Measurements from ENCODE around the gene TREX2. TPM values are rescaled to one million over a fixed set of nuclear protein-coding genes. Genes with fewer than 3 reads are reported as not detected.

Gene TREX2
- total RNA-seq, 1 experiment from 2014 or later, result 0.61 TPM

DNA sequence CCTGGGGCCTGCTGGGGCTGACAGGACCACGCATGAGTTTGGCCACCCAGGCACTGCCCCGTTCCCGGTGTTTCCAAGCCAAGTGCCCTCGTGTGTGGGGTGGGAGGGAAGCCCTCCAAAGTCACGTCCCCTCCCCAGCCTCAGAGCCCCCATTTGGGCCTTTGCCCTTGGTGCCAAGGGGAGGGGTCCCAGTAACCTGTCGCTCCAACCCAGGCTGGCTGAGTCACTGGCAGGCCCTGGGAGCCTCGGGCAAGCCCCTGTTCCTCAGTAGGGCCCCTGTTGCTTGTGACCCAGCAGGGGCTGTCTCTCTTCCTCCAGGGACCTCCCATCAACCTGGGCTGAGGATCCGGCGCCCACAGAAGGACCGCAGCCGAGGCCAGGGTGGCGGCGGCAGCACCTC lies 35.2 kb upstream of the TREX2 start:
- Histone ChIP-seq H3K36me3 (ENCODE audit: control insufficient read depth, insufficient read depth, low read length) (no peaks in the 10 kb centered on the region), H3K4me3 (ENCODE audit: low read depth, low read length) (no peak overlapping the region), H3K27me3 (replicated peaks; ENCODE audit: control insufficient read depth, insufficient read depth, low read length) (no peaks in the 10 kb centered on the region), H3K9me3 (no peaks in the 10 kb centered on the region), H3K4me1 (peaks cover 4% of the 10 kb centered on the region)
- Mint-ChIP-seq H3K27me3 (ENCODE audit: insufficient read depth, unreplicated experiment) (no peaks in the 10 kb centered on the region), H3K4me3 (ENCODE audit: unreplicated experiment) (no peak overlapping the region), H3K9me3 (ENCODE audit: unreplicated experiment) (no peaks in the 10 kb centered on the region), H3K4me1 (ENCODE audit: low read depth, unreplicated experiment) (no peaks in the 10 kb centered on the region), H3K36me3 (ENCODE audit: insufficient read depth, unreplicated experiment) (no peaks in the 10 kb centered on the region), H3K27ac (ENCODE audit: unreplicated experiment) (no peak overlapping the region)
- no peak for DNase-seq
- CTCF ChIA-PET, result no interaction called here
- POLR2A ChIA-PET, result no interaction called here
- TF ChIP-seq, protein P1, sequence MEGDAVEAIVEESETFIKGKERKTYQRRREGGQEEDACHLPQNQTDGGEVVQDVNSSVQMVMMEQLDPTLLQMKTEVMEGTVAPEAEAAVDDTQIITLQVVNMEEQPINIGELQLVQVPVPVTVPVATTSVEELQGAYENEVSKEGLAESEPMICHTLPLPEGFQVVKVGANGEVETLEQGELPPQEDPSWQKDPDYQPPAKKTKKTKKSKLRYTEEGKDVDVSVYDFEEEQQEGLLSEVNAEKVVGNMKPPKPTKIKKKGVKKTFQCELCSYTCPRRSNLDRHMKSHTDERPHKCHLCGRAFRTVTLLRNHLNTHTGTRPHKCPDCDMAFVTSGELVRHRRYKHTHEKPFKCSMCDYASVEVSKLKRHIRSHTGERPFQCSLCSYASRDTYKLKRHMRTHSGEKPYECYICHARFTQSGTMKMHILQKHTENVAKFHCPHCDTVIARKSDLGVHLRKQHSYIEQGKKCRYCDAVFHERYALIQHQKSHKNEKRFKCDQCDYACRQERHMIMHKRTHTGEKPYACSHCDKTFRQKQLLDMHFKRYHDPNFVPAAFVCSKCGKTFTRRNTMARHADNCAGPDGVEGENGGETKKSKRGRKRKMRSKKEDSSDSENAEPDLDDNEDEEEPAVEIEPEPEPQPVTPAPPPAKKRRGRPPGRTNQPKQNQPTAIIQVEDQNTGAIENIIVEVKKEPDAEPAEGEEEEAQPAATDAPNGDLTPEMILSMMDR (IDR thresholded peaks at IDR 0.05; ENCODE audit: insufficient read depth in 1 of 2, low read depth in 1 of 2, low read length in 1 of 2, severe bottlenecking in 1 of 2, unreplicated experiment in 1 of 2), result no peak
- intact Hi-C loops (cut with micrococcal nuclease; ENCODE audit: unreplicated experiment), result no loop called here
- no TSS peak for BruUV-seq (replicated peaks)

DNA sequence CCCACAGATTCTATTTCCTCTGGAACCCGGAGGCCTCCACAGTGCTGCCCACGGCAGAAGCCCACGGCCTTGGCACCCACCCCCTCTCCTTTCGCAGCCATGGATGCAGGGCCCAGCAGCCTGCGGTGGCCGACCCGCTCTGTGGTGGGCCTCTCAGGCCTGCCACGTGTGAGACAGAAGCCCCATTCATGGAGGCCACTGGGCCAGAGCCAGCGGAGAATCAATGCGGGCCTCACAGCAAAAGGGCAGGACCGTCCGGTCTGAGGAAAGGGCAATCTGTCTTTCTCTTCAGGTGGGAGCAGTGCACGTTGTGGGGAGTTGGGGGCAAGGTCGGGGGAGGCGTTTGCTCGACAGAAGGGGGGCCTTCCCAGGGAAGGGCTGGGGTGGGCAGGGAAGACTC lies 32.9 kb upstream of the TREX2 start:
- H3K9me3 ChIP-seq, result no peaks in the 10 kb centered on the region
- Mint-ChIP-seq H3K4me3 (ENCODE audit: unreplicated experiment) (no peak overlapping the region), H3K9me3 (ENCODE audit: unreplicated experiment) (no peaks in the 10 kb centered on the region), H3K36me3 (ENCODE audit: insufficient read depth, unreplicated experiment) (no peaks in the 10 kb centered on the region), H3K27me3 (ENCODE audit: insufficient read depth, unreplicated experiment) (no peaks in the 10 kb centered on the region), H3K4me1 (ENCODE audit: low read depth, unreplicated experiment) (no peaks in the 10 kb centered on the region), H3K27ac (ENCODE audit: unreplicated experiment) (no peak overlapping the region)
- ChIA-PET POLR2A (no interaction called here), CTCF (no interaction called here)
- no peak overlapping the region for H3K4me3 ChIP-seq (ENCODE audit: low read depth, low read length)
- no peaks in the 10 kb centered on the region for H3K27me3 ChIP-seq (replicated peaks; ENCODE audit: control insufficient read depth, insufficient read depth, low read length)
- intact Hi-C loops (cut with micrococcal nuclease; ENCODE audit: unreplicated experiment), result no loop called here
- no peak for DNase-seq
- TF ChIP-seq, protein P1 (IDR thresholded peaks at IDR 0.05; ENCODE audit: insufficient read depth in 1 of 2, low read depth in 1 of 2, low read length in 1 of 2, severe bottlenecking in 1 of 2, unreplicated experiment in 1 of 2), result no peak
- no peaks in the 10 kb centered on the region for H3K36me3 ChIP-seq (ENCODE audit: control insufficient read depth, insufficient read depth, low read length)
- BruUV-seq (replicated peaks), result no TSS peak
- H3K4me1 ChIP-seq, result peaks cover 23% of the 10 kb centered on the region

DNA sequence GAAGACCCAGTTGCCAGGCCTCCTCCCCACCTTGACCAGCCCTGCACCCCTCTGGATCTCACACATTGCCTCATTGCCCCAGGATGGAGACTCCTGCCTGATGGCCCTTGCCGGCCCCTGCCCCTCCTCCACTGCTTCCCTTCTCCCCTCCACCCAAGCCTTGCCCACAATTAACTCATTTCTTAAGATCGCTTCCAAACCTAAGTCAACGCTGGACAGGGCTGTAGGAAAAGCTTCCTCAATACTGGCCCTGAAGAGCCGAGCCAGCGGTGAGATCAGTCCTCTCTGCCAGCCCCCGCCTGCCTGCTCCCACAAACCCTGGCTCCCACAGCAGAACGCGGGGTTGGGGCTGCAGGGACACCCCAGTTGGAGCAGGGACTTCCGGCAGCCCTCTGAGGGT lies 32.0 kb upstream of the TREX2 start:
- Mint-ChIP-seq H3K4me1 (ENCODE audit: low read depth, unreplicated experiment) (no peaks in the 10 kb centered on the region), H3K27me3 (ENCODE audit: insufficient read depth, unreplicated experiment) (no peaks in the 10 kb centered on the region), H3K27ac (ENCODE audit: unreplicated experiment) (no peak overlapping the region), H3K36me3 (ENCODE audit: insufficient read depth, unreplicated experiment) (no peaks in the 10 kb centered on the region), H3K9me3 (ENCODE audit: unreplicated experiment) (no peaks in the 10 kb centered on the region), H3K4me3 (ENCODE audit: unreplicated experiment) (no peak overlapping the region)
- no peaks in the 10 kb centered on the region for H3K9me3 ChIP-seq
- H3K27me3 ChIP-seq (replicated peaks; ENCODE audit: control insufficient read depth, insufficient read depth, low read length), result no peaks in the 10 kb centered on the region
- no peak for DNase-seq
- intact Hi-C loops (cut with micrococcal nuclease; ENCODE audit: unreplicated experiment), result no loop called here
- POLR2A ChIA-PET, result no interaction called here
- H3K4me3 ChIP-seq (ENCODE audit: low read depth, low read length), result no peak overlapping the region
- BruUV-seq (replicated peaks), result no TSS peak
- no peaks in the 10 kb centered on the region for H3K36me3 ChIP-seq (ENCODE audit: control insufficient read depth, insufficient read depth, low read length)
- TF ChIP-seq, protein P1 (IDR thresholded peaks at IDR 0.05; ENCODE audit: insufficient read depth in 1 of 2, low read depth in 1 of 2, low read length in 1 of 2, severe bottlenecking in 1 of 2, unreplicated experiment in 1 of 2), result no peak
- H3K4me1 ChIP-seq, result peaks cover 24% of the 10 kb centered on the region
- CTCF ChIA-PET, result no interaction called here

All from Caco-2 (cell line).